IMR-90 (cell line): ENCODE measurements around the gene GNG11.

Experiments used
- CEBPB ChIP-seq: IDR thresholded peaks from 2 replicates; pipeline ENCODE4 v1.6.1; 2012; ENCODE audit warnings: low read depth, low read length, improper control_type of control experiment
- CTCF ChIP-seq: conservative IDR thresholded peaks from 2 replicates; pipeline ENCODE4 v1.5.1; 2012; ENCODE audit warnings: mild to moderate bottlenecking, low read depth, low read length, improper control_type of control experiment
- MXI1 ChIP-seq: IDR thresholded peaks from 2 replicates; pipeline ENCODE4 v1.6.1; 2012; ENCODE audit warnings: low read depth, mild to moderate bottlenecking, low read length, moderate library complexity, borderline replicate concordance
- POLR2A ChIP-seq: IDR thresholded peaks from 2 replicates; pipeline ENCODE4 v1.6.1; 2012; ENCODE audit warnings: mild to moderate bottlenecking, low read depth, low read length
- RAD21 ChIP-seq: IDR thresholded peaks from 2 replicates; pipeline ENCODE4 v1.6.1; 2012; ENCODE audit warnings: low read length, improper control_type of control experiment

DNA sequence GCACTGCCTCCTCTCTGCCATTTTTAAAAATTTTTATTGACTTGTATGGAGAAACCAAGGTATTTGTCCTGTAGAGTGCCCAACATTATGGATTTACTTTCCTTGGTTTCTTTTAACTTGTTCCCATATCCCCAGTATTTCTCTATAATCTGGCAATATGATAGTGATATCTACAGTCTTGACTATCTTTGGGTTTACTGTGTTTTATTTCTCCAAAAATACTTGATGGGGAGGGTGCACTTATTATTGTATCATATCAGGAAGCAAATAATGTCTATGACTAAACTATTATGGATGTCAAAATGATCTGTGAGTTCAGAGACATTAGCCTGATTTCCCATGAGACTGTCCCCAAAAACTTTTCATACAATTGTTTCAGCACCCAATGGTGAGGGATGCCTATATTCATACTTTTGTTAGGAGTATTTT, 37.6 kb upstream of the GNG11 start:
- peak; percentile 40 for TF ChIP-seq POLR2A
- TF ChIP-seq CTCF = no peak
- TF ChIP-seq RAD21 = no peak
- TF ChIP-seq CEBPB = no peak
- TF ChIP-seq MXI1 = no peak
